ENCODE data around the gene ARL8B.

DNA sequence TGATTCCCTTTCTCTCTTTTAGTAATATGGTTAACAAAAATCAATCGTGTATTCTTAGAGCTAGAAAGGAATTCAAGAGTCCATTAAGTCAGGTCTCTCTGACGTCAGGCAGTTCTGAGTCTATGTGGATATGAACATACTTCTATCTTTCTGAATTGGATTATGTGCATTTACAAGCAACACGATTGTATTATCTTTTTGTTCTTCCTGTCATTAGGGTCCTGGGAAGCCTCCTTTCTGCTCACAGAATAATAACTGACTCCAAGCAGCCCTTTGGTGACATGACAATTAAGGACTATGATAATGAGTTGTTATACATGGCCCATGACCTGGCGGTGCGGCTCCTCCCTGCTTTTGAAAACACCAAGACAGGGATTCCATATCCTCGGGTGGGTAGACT lies 79.4 kb downstream of the ARL8B start:
- TF ChIP-seq, protein P1, sequence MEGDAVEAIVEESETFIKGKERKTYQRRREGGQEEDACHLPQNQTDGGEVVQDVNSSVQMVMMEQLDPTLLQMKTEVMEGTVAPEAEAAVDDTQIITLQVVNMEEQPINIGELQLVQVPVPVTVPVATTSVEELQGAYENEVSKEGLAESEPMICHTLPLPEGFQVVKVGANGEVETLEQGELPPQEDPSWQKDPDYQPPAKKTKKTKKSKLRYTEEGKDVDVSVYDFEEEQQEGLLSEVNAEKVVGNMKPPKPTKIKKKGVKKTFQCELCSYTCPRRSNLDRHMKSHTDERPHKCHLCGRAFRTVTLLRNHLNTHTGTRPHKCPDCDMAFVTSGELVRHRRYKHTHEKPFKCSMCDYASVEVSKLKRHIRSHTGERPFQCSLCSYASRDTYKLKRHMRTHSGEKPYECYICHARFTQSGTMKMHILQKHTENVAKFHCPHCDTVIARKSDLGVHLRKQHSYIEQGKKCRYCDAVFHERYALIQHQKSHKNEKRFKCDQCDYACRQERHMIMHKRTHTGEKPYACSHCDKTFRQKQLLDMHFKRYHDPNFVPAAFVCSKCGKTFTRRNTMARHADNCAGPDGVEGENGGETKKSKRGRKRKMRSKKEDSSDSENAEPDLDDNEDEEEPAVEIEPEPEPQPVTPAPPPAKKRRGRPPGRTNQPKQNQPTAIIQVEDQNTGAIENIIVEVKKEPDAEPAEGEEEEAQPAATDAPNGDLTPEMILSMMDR (IDR thresholded peaks at IDR 0.05): no peak
- TF ChIP-seq EZH2 (IDR thresholded peaks at IDR 0.05; ENCODE audit: borderline replicate concordance, insufficient read depth, low read depth, low read length, poor library complexity, severe bottlenecking): no peak
